Dermis blood vessel endothelial cell (primary cell): Measurements from ENCODE around the gene SMYD3. TPM values are rescaled to one million over a fixed set of nuclear protein-coding genes. Genes with fewer than 3 reads are reported as not detected.
A peak's percentile ranks its signal among the peaks of the same experiment; 100 is the strongest.

Experiments used
- DNase-seq: peaks from one replicate; pipeline ENCODE4 v3.0.0; 2010
- total RNA-seq: library from RNA; depleted of rRNA; stranded (reverse); fragments of >200 nt; gene quantifications from 2 replicates; pipeline ENCODE4 v1.2.3, GENCODE V29; 2014

Gene SMYD3
- total RNA-seq, 1 donor from 2014 or later: 21.3 TPM

GRCh38 chr1:246139745-246140182 is 367.3 kb downstream of the SMYD3 start:
- DNase-seq: peak; percentile 74

DNA sequence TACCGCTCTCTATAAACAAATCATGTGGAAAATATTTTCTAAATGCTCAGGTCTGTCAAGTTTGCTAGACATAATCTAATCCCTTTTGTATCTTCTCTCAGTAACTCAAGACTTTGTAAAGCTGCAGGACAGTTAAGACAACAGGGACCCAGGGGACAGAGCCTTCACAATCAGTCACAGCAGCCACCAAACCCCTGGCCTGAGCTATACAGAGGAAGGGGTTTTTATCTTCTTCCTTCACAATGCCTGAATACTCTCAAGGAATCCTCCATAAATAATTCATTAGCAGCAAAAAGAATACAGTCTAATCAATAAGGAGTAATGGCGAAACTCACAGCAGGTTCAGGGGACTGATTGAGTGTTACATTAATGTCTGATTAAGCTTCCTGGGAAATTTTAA is 368.3 kb downstream of the SMYD3 start:
- no peak for DNase-seq

DNA sequence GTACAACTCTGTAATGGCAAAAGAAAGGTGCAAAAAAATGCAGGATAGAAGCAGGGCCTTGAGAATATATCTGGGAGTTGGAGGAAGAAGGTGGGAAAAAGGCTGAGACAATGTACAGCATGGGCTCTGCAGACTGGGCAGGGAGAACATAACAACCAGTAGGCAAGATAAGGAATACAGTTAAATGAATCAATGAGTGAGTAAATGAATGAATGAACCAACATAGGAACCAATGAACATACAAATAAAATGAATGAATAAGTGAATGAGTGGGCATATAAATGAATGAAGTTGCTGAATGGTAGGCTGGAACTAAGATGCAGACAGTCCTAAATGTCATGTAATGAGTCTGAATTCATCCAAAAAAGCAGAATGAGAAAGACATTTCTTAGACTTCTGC is 370.6 kb downstream of the SMYD3 start:
- no peak for DNase-seq

- no peak for DNase-seq
Measured at GRCh38 chr1:246134789-246135188, 372.3 kb downstream of the SMYD3 start.

- peak; percentile 55 for DNase-seq
Measured at GRCh38 chr1:246131095-246131494, 376.0 kb downstream of the SMYD3 start.

DNA sequence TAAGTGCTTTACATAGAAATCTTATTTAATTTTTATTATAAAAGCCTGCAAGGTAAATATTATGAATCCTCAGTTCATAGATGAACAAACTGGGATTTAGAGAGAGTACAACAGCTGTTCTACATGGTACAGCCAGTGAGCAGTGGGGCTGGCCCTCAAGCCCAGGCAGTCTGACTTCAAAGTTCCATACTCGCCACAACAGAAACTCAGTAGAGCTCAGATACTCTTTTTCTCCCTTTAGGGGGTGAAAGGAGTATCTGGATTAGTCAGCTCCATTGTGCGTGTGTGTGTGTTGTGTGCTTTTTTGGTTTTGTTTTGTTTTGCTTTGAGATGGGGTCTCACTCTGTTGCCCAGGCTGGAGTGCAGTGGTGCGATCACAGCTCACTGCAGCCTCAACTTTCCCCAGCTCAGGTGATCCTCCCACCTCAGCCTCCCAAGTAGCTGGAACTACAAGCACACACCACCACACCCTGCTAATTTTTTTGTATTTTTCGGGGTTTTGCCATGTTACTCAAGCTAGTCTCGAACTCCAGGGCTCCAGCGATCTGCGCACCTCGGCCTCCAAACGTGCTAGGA is 378.5 kb downstream of the SMYD3 start:
- DNase-seq: no peak

- no peak for DNase-seq
Measured at GRCh38 chr1:246126580-246126979, 380.5 kb downstream of the SMYD3 start.

DNA sequence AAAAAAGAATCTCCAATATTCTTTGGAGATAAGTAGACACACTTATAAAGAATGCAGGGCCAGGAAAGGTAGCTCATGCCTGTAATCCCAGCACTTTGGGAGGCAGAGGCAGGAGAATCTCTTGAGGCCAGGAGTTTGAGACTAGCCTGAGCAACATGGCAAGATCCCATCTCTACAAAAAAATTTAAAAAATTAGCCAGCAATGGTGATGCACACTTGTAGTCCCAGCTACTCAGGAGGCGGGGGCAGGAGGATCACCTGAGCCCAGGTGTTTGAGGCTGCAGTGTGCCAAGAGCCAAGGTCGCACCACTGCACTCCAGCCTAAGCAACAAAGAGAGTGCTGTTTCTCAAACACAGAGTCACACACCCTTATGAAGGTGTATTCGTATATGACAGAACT is 385.0 kb downstream of the SMYD3 start:
- DNase-seq: no peak

DNA sequence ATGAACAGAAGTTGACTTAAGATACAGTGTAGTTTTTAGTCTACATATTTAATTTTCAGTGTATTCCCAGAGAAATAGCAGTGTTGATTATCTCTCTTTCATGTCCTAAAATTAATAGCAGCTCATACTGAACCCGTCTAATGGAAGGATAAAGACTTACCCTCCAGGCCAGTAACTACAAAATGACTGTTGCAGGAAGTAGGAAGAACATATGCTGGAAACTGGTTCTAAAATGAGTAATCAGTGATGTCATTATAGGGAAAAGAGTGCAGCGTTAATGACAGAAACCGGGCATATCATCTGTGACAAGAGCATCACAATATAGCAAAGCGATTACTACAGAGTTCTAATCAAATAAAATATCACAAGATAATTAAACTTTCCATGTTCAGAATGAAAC is 385.5 kb downstream of the SMYD3 start:
- peak; percentile 35 for DNase-seq

GRCh38 chr1:246117066-246117791 is 389.9 kb downstream of the SMYD3 start:
- peak; percentile 75 for DNase-seq

- DNase-seq: peak; percentile 15
Measured at GRCh38 chr1:246114369-246114768, 392.7 kb downstream of the SMYD3 start.

DNA sequence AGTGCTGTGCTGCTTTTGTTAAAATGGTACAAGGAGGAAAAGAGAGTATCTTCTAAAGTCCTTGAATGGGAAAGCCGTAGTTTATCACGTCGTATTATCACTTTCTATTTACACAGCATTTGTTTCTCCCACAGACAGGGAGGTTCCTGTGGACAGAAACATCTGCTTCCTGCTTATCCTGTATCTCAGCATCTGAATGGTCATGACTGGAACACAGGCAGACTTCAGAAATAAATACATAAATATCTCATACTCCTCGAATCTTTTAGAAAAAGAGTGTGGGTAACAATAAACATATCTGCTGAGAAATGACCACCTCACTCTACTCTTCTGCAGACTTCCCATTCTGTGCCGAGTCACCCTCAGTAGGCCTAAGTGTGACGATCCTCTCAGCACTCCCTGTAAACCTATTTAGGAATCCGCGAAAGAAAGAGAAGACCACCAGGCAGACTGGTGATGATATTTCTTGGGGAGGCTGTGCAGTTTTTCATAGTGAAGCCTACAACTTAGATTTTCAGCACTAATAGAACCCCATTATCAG is 393.5 kb downstream of the SMYD3 start:
- peak; percentile 84 for DNase-seq

DNA sequence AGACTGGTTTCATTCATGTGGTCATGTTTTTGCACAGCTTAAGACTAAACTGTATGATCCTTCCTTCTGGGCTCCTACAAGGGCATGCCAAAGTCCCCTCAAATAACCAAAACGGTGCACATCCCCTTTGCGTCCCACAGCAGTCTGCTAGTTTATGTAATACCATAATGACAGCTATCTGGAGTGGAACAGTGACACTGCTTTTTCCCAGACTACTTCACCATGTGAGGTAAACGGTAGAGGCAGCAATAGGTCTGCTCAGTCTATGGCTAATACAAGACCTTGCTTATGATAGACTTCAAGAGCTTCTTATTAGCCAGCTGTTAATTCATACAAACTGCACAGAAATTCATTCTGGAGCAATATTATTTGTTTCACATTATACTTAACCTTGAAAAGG is 395.5 kb downstream of the SMYD3 start:
- DNase-seq: no peak

GRCh38 chr1:246110343-246111219 is 396.5 kb downstream of the SMYD3 start:
- peak; percentile 64 for DNase-seq

DNA sequence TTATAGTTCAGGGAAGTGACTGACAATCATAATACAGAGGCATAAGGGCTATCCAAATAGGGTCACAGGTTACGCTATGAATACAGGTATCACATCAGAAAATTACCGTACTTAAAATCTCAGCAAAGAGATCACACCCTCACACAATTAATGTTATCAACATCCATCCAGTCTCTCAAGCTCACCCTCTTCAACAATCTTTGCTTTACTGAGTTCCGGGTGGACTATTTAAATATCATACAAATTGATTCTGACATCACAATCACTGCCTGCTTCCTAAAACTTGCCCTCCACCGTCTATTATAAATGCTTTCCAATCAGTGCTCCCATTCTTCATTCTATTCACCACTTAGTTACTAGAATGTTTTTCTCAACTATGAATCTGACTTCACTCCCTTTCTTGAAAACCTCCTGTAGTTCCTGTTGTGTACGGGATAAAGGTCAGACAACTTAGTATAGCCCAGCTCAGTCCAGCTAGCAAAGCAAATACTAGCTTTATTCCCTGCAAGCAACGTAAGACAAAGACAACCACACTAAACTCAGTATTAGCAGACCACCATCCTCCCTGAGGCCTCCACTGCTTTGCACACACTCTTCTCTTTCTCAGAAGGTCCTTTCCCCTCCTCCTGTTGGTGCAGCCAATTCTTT is 398.7 kb downstream of the SMYD3 start:
- no peak for DNase-seq

DNA sequence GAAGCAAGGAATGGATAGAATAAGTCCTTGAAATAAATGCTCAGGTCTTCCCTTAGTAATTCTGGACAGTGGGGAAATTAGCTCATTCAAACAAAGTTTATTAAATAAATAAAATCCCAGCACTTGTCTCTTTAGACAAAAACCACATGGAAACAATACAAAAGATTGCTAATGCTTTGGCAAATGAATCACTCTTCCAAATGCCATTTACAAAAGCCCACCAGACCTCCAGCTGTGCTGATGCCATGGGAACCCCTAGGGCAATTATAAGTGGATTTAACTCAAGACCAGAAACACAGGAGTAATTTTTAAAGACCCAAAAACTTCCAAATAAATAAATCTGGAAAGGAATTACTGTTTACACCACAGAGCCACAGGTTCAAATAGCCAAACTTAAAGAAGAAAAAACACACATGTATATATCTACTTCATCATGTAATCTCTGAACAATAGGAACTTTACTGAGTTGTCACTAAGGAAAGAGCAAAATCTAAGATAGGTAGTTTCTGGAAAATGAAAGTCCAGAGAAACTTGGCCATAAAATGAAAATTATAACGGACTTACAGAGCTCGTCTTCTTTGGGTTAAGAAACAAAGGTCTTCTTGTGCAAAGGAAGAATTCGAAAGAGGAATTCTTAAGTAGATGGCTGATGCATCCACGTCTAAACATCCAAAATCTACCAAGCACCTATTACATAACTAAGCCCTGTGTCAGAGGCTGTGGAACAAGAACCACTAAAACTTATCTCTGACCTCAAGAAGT is 399.4 kb downstream of the SMYD3 start:
- DNase-seq: peak; percentile 39

DNA sequence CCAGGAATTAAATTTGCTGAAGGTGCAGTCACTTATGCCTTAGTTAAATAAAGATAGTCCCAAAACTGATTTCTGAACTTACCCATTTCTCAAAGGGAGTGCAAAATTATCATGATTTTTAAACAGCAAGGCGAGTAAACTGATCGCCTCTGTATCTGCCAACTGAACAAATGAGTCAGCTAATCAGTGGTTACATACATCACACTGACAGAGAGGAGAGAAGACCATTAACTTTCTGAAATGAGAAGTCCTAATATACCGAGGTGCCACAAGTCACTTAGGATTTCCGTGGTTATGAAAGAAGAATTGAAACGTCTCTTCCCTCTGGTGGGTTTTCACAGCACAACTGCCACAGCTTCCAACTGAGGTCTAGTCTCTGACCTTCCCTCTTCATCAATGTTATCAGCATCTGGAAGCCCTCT is 400.7 kb downstream of the SMYD3 start:
- DNase-seq: no peak

DNA sequence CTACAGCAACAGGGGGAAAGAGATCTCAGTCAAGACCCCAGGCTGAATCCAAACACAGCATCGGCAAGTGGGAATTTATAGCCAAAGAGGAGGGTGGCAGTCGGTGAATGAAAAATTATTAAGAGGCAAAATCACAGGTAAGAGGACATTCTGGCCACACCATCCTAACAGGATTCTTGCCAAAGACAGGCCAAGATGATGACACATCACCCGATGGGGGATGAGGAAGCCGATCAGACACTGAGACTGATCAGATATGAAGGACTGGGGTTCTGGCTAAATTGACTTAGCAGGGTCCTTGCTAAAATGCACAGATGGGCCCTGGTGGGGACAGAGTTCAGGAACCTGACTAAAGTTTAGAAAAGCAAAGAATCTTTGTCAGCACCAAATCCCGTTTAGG is 402.2 kb downstream of the SMYD3 start:
- DNase-seq: no peak

GRCh38 chr1:246099570-246099969 is 407.5 kb downstream of the SMYD3 start:
- DNase-seq: no peak

- DNase-seq: no peak
Measured at GRCh38 chr1:246096356-246096755, 410.7 kb downstream of the SMYD3 start.

- no peak for DNase-seq
Measured at GRCh38 chr1:246095443-246095842, 411.6 kb downstream of the SMYD3 start.

DNA sequence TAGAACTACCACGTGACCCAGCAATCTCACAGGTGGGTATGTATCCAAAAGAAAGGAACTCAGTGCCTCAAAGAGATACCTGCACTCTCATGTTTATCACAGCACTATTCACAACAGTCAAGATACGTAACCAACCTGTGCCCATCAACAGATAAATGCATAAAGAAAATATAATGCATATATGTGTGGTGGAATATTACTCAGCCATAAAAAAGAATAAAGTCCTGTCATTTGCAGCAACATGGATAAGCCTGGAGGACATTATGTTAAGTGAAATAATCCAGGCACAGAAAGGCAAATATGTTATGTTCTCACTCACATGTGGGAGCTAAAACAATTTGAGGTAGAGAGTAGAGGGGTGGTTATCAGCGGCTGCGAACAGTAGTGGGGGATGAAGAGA is 413.8 kb downstream of the SMYD3 start:
- DNase-seq: no peak
